Ishikawa (cell line): ENCODE data around the gene CALHM2.

Experiments
- CREB1 ChIP-seq: IDR thresholded peaks from 2 replicates; pipeline ENCODE4 v1.6.1; 2012; ENCODE audit warnings: low read depth
- EP300 ChIP-seq: IDR thresholded peaks from 2 replicates; pipeline ENCODE4 v1.6.1; 2012; ENCODE audit warnings: borderline replicate concordance
- MAX ChIP-seq: IDR thresholded peaks from 2 replicates; pipeline ENCODE4 v1.6.1; 2012
- NFIC ChIP-seq: IDR thresholded peaks from 2 replicates; pipeline ENCODE4 v1.6.1; 2012
- RAD21 ChIP-seq: IDR thresholded peaks from 2 replicates; pipeline ENCODE4 v1.6.1; 2012; ENCODE audit warnings: low read depth
- TAF1 ChIP-seq: IDR thresholded peaks from 2 replicates; pipeline ENCODE4 v1.6.1; 2012; ENCODE audit warnings: low read depth, mild to moderate bottlenecking
- TEAD4 ChIP-seq: IDR thresholded peaks from 2 replicates; pipeline ENCODE4 v1.6.1; 2012
- USF1 ChIP-seq: IDR thresholded peaks from 2 replicates; pipeline ENCODE4 v1.6.1; 2012
- YY1 ChIP-seq: IDR thresholded peaks from 2 replicates; pipeline ENCODE4 v1.6.1; 2012; ENCODE audit warnings: low read depth

- no peak for TF ChIP-seq USF1
- no peak for TF ChIP-seq RAD21
- TF ChIP-seq CREB1 = no peak
- no peak for TF ChIP-seq EP300
- no peak for TF ChIP-seq TEAD4
- TF ChIP-seq TAF1 = no peak
- TF ChIP-seq YY1 = no peak
- TF ChIP-seq MAX = no peak
- no peak for TF ChIP-seq NFIC
These were observed 3.1 kb upstream of the CALHM2 start for GRCh38 chr10:103455235-103455634.
